HG03095 (cell line): ENCODE measurements around the gene BDNF.

Experiments used
- ATAC-seq: cut with Tn5 transposase; IDR thresholded peaks from one replicate; pipeline ENCODE4 v1.9.1; 2021; ENCODE audit warnings: moderate library complexity; ENCODE audit not compliant: unreplicated experiment

The BDNF gene

GRCh38 chr11:27608951-27609350 lies 91.3 kb downstream of the BDNF start:
- no peak for ATAC-seq

GRCh38 chr11:27605422-27605821 lies 94.8 kb downstream of the BDNF start:
- no peak for ATAC-seq
